Peyer's patch (tissue), 4 donors: ENCODE measurements around the gene RBM18.

Experiments used
- POLR2A ChIP-seq, 2 donors: fragments of 450-650 bp; IDR thresholded peaks; one replicate each; pipeline ENCODE4 v1.5.1; 2017; ENCODE audit warnings: antibody characterized with exemption in 2 of 2, mild to moderate bottlenecking in 2 of 2, moderate library complexity in 2 of 2
- TF ChIP-seq, protein P1 (sequence below), 6 experiments: fragments of 450-650 bp in 4 of 6; fragments of 200-600 bp in 2 of 6; sonication (generic) in 1 of 6; IDR thresholded peaks; one replicate each; pipeline ENCODE4 v1.5.1; 2017 to 2019; ENCODE audit warnings: antibody characterized with exemption in 6 of 6, mild to moderate bottlenecking in 3 of 6, moderate library complexity in 1 of 6

DNA sequence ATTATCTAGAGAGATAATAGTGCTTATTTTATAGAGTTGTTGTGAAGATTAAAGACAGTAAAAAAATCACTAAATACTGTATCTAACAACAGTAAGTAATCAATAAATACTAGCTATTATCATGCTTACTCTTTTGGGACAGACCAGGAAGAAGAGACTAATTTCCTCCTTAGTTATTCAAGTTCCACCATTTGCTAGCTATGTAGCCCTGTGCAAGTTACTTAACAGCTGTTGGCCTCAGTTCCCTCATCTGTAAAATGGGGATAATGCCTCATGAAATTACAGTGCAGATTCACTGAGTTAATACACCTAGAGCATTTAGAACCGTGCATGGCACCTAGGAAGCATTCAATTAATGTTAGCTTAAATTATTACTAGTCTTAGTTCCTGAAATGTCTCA lies 2.6 kb downstream of the RBM18 start:
- TF ChIP-seq, protein P1, sequence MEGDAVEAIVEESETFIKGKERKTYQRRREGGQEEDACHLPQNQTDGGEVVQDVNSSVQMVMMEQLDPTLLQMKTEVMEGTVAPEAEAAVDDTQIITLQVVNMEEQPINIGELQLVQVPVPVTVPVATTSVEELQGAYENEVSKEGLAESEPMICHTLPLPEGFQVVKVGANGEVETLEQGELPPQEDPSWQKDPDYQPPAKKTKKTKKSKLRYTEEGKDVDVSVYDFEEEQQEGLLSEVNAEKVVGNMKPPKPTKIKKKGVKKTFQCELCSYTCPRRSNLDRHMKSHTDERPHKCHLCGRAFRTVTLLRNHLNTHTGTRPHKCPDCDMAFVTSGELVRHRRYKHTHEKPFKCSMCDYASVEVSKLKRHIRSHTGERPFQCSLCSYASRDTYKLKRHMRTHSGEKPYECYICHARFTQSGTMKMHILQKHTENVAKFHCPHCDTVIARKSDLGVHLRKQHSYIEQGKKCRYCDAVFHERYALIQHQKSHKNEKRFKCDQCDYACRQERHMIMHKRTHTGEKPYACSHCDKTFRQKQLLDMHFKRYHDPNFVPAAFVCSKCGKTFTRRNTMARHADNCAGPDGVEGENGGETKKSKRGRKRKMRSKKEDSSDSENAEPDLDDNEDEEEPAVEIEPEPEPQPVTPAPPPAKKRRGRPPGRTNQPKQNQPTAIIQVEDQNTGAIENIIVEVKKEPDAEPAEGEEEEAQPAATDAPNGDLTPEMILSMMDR (IDR thresholded peaks at IDR 0.05): no peak
- no peak for TF ChIP-seq POLR2A (IDR thresholded peaks at IDR 0.05)
